ENCODE results near the gene COL26A1.

The COL26A1 gene

GRCh38 chr7:101531726-101532357, 169.2 kb downstream of the COL26A1 start:
- no peak for DNase-seq (ENCODE audit: low read depth in 2 of 2, low spot score in 1 of 2)

DNA sequence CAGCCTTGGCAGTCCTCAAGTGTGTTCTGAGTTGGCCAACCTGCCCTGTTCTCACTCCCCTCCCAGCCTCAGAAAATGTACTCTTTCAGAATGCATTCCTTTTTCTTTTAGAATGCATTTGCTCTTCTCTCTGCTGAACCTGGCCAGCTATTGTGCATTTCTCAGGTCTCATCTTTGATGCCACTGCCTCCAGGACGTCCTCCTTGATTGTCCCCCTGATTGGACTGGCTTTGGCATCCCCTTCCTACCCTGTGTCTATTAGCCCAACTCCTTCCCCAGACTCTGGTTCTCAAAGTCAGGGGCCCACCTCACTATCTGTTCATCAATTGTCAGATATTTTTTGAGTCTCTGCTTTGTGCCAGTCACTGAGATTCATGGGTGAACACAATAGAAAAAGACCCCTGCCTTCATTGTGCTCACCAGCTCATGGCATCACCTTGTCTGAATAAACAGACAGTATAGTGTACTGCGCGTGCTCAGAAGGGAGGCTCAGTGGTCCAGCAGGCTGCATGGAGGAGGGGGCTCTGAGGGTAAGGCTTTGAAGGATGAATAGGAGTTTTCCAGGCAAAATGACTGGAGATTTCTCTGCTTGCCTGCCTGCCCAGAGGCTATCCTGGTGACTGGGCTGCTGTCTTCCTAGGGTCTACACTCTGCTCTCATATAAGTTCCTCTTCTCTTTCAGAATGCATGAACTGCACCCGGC, 169.9 kb downstream of the COL26A1 start:
- DNase-seq (ENCODE audit: low read depth in 2 of 2, low spot score in 1 of 2) = no peak

DNA sequence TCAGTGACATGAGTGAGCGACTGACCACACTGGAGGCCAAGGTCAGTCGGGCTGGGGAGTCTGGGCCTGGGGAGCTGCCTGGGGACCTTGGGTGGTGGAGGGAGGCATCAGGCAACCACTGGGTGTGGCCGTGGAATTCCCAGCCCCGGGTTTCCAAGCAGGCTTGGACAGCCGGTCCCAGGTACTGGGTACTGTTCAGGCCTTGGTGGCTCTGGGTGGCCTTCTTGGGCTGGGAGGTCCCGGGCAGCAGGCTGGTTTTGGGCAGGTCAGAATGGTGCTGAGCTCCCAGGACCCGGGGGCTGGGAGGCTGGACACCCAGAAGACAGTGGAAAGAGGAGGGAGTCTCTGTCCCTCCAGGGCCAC, 170.4 kb downstream of the COL26A1 start:
- no peak for DNase-seq (ENCODE audit: low read depth in 2 of 2, low spot score in 1 of 2)

GRCh38 chr7:101534015-101534803, 171.5 kb downstream of the COL26A1 start:
- DNase-seq (ENCODE audit: low read depth in 2 of 2, low spot score in 1 of 2) = no peak

- no peak for DNase-seq (ENCODE audit: low read depth in 2 of 2, low spot score in 1 of 2)
These were observed 172.2 kb downstream of the COL26A1 start for GRCh38 chr7:101534873-101535272.

DNA sequence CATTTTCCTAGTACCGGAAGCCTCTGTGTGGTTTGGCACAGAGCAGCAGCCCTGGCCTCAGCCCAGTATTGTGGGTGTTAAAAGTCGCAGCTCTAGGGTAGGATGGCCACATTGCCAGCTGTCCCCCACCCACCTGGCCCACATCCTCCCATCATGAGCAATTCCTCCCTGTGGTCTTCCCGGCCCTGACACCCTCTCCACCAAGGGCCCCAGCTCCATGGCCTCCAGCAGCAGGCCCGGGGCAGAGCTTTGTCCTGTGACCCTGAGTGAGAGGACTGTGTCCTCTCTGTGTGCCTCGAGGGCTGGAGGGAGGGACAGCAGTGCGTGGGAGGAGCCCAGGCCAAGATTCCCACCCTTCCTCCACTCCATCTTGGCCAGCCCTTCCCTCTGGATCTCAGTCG, 172.7 kb downstream of the COL26A1 start:
- DNase-seq (ENCODE audit: low read depth in 2 of 2, low spot score in 1 of 2) = no peak

- DNase-seq (ENCODE audit: low read depth in 2 of 2, low spot score in 1 of 2) = no peak
These were observed 173.6 kb downstream of the COL26A1 start for GRCh38 chr7:101536232-101536631.

- DNase-seq (ENCODE audit: low read depth in 2 of 2, low spot score in 1 of 2) = no peak
These were observed 174.0 kb downstream of the COL26A1 start for GRCh38 chr7:101536668-101537067.

GRCh38 chr7:101537205-101537604, 174.5 kb downstream of the COL26A1 start:
- DNase-seq (ENCODE audit: low read depth in 2 of 2, low spot score in 1 of 2) = no peak

DNA sequence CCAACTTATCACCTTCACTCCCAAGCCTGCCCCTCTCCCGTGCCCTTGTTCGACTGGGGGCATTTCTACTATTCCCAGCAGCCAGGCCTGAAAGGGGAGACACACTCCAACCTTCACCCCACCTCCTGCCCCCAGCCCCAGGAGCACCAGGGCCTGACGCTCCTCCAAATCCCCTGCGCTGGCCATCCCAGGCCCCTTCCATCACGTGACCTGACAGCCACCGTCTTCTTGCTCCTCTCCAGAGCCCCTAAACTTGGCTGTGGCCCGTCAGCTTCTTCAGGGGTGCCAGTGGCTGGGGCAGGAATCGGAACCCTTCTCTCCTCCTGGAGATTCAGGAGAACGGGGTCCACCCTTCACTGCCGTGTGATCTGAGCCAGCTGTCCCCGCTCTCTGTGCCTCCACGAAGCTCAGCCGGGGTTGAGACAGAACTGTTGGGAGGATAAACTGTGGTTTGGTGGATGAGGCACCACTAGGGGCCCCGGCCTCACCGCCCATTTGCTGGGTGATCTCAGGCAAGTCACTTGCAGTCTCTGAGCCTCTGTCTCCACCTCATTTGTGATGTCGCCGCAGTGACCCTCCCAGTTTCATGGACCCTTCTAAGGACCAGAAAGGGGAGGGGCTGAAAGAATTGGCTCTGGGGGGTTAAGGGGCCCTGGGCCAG, 175.4 kb downstream of the COL26A1 start:
- DNase-seq (ENCODE audit: low read depth in 2 of 2, low spot score in 1 of 2) = no peak

DNA sequence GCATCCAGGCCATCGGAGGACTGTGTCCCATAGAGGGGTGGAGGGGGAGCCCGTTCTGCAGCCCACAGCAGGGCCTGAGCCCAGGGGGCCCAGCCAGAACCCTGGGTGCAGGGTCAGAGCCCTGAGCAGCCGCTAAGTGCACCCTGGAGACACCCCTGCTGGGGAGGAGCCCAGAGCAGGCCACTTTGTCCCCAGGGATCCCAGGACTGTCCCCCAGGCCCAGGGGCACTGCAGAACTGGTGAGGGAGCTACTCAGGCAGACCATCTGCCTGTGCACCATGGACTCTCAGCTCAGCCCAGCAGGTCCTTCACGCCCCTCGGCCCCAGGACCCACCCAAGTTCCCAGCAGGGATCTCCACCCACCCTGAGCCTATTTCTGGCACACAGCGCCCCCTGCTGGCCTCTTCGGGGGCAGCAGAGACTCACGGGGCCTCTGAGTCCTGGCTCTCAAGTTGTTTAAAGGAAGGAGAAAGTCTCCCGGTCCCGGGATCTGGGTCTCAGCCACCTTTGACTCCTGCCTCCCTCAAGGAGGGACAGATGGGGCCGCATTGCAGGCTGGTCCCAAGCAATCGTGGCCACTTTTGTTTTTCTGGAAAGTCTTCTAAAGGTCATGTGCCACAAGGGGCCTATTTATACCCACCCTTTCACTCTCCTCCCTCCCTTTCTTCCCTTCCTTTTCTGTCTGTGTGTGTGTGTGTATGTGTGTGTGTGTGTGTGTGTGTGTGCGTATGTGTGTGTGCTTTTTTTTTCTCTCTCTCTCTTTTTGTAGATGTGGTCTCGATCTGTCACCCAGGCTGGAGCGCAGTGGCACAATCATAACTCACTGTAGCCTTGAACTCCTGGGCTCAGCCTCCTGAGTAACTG, 176.2 kb downstream of the COL26A1 start:
- DNase-seq (ENCODE audit: low read depth in 2 of 2, low spot score in 1 of 2) = peak; percentile 27 to 35

- DNase-seq (ENCODE audit: low read depth in 2 of 2, low spot score in 1 of 2) = no peak
These were observed 177.1 kb downstream of the COL26A1 start for GRCh38 chr7:101539784-101540183.

- DNase-seq (ENCODE audit: low read depth in 2 of 2, low spot score in 1 of 2) = peak; percentile 55 to 66
These were observed 180.0 kb downstream of the COL26A1 start for GRCh38 chr7:101542527-101543241.

DNA sequence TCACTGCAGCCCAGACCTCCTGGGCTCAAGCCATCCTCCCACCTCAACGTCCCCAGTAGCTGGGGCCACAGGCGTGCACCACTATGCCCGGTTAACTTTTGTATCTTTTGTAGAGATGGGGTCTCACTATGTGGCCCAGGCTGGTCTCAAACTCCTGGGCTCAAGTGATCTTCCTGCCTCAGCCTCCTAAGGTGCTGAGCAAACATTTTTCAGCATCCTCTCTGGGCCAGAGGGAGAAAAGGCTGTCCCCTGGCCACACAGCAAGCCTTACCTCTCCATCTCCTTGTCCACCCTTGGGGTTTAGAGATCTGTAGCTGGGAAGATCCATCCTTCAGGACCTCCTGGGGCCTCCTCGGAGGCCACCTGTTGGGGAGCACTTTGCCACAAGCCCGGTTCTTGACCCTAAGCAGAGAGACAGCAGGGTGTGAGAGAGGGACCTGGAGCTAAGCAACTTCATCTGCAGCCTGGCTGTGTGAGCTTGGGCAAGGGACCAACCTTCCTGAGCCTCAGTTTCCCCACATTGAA, 180.6 kb downstream of the COL26A1 start:
- no peak for DNase-seq (ENCODE audit: low read depth in 2 of 2, low spot score in 1 of 2)

DNA sequence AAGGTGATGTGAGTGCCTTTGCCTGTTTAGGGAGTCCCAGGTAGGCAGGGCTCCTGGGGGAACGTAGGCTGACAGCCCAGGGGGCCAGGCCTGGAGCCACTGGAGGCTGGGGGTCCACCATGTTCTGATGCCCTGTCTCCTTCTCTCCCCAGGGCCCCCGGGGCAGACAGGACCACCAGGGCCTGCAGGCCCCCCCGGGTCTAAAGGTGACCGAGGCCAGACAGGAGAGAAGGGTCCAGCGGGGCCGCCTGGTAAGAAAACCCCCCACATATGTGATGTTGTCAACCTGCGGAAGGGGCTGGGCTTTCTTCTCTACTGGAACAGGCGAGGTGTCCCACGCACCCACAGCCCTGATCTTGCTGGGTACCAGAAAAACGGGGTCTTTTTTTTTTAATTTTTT, 181.2 kb downstream of the COL26A1 start:
- DNase-seq (ENCODE audit: low read depth in 2 of 2, low spot score in 1 of 2) = no peak

DNA sequence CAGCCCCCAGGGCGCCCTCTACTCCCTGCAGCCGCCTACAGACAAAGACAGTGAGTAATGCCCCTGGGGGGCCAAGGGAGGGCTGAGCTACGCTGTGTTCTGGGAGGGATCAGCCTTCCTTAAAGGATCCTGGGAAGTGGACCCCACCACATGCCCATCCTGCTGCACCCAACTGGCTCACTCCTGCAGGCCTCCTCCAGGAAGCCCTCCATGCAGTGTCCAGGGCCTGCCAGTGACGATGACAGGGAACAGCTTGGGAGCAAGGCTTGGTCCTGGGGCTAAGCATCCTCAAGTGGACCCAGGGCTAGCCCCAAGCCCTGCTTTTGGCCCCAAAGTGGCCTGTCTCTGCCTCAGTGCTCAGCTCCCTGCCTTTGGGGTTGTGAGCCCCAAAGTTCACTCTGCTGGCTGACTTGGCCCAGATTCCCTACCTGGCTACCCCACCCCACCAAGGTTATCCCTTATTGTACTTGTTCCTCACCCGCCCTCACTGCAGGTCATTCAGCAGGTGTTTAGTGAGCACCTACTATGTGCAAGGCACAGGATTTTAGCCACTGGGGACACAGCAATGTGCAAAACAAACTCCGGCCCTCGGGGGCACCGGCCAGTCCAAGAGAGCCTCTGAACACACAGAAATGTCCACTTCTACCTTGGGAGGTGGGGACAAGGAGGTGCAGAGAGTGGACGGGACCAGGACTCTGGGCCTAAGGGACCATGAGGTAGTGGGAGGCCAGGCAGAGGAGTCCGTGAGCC, 182.9 kb downstream of the COL26A1 start:
- no peak for DNase-seq (ENCODE audit: low read depth in 2 of 2, low spot score in 1 of 2)

GRCh38 chr7:101546308-101546936, 183.7 kb downstream of the COL26A1 start:
- DNase-seq (ENCODE audit: low read depth in 2 of 2, low spot score in 1 of 2) = no peak

DNA sequence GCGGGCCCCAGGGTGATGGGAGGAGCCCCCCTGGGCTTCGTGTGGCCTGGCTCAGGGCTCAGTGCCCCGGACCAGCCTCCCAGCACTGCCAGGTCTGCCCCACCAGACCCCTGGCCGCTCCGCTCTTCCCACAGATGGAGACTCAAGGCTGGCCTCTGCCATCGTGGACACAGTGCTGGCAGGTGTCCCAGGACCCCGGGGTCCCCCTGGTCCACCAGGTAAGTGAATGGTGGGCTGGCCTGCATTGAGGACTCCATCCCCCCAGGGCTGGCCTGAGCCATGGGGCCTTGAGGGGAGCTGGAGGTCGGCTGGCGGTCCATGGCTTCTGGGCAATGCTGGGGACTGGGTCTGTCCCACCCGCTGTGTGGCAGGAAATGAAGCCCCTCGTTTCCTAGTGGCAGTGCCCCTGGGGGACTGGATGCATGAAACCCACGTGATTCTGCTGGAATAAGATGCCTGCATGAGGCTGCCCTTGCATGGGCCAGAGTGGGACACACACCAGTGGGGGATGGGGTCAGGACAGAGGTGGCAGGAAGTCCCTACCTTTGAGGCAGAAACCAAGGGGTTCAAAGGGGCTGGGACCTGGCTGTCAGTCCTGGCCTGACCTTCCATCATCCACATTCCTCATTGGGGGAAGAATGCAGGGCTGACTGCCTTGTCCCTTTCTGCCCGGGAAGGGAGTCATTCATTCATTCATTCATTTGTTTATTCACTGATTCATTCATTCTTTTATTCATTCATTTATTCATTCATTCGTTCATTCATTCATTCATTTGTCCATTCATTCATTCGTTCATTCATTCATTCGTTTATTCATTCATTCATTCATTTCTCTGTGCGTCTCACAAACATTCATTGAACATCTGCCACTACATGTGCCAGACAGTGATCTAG, 184.6 kb downstream of the COL26A1 start:
- DNase-seq (ENCODE audit: low read depth in 2 of 2, low spot score in 1 of 2) = no peak
